H1 (cell line): Measurements from ENCODE around the gene CHCHD6. TPM values are rescaled to one million over a fixed set of nuclear protein-coding genes. Genes with fewer than 3 reads are reported as not detected.

Source experiments
- CTCF ChIA-PET: fragments of 300-600 bp; sonication (Branson Sonifier 250); formaldehyde crosslinking; loops from one replicate; lab custom pipeline; 2021; ENCODE audit not compliant: partially characterized antibody; lab: Charles Lee
- POLR2A ChIA-PET: fragments of 300-600 bp; sonication (Branson Sonifier 250); formaldehyde crosslinking; loops from one replicate; lab custom pipeline; 2021; ENCODE audit warnings: inconsistent platforms; ENCODE audit not compliant: partially characterized antibody; lab: Charles Lee
- DNase-seq, 2 experiments: peaks; one replicate each; pipeline versions ENCODE4 v3.0.0 to v3.0.0-alpha.2; 2010 to 2022; ENCODE audit warnings: low spot score in 2 of 2, low read depth in 1 of 2, mixed read lengths in 1 of 2
- FAIRE-seq: peaks from 2 replicates; lab custom pipeline; 2011; peaks lifted over from hg19 to GRCh38; lab: Jason Lieb, UNC
- H2AFZ ChIP-seq: 2 replicates; pipeline ENCODE4 v1.8.1; 2012; ENCODE audit warnings: low read length, inconsistent platforms
- H2AK5ac ChIP-seq: 2 replicates; pipeline ENCODE4 v1.6.1; 2013; ENCODE audit warnings: low read depth, low read length
- H2BK120ac ChIP-seq: replicated peaks from 2 replicates; pipeline ENCODE3; 2013; ENCODE audit warnings: low read depth, low read length, inconsistent platforms
- H2BK12ac ChIP-seq: 2 replicates; pipeline ENCODE4 v1.6.1; 2013; ENCODE audit warnings: low read depth, low read length
- H2BK15ac ChIP-seq: 2 replicates; pipeline ENCODE4 v1.6.1; 2013; ENCODE audit warnings: low read length
- H2BK20ac ChIP-seq: 2 replicates; pipeline ENCODE4 v1.6.1; 2013; ENCODE audit warnings: low read length
- H2BK5ac ChIP-seq: 2 replicates; pipeline ENCODE4 v1.6.1; 2013; ENCODE audit warnings: low read depth, low read length
- H3K14ac ChIP-seq: 2 replicates; pipeline ENCODE4 v1.6.1; 2013; ENCODE audit warnings: inconsistent platforms; ENCODE audit not compliant: insufficient read length
- H3K18ac ChIP-seq: 2 replicates; pipeline ENCODE4 v1.6.1; 2013; ENCODE audit warnings: low read length; ENCODE audit errors: extremely low read depth
- H3K23ac ChIP-seq: 2 replicates; pipeline ENCODE4 v1.6.1; 2013; ENCODE audit warnings: inconsistent platforms; ENCODE audit not compliant: insufficient read length
- H3K23me2 ChIP-seq: 2 replicates; pipeline ENCODE4 v1.6.1; 2013; ENCODE audit warnings: low read depth, low read length
- H3K27ac ChIP-seq: 2 replicates; pipeline ENCODE4 v1.6.1; 2011; ENCODE audit warnings: low read depth, low read length, inconsistent platforms
- H3K27me3 ChIP-seq, 4 experiments: replicated peaks in 1 of 4; 1 replicate in 1 of 4; 2 replicates in 3 of 4; pipeline versions ENCODE4 v1.6.1 to v1.8.1; 2011 to 2013; ENCODE audit warnings: low read length in 3 of 4, mild to moderate bottlenecking in 3 of 4, inconsistent platforms in 2 of 4, mixed read lengths in 2 of 4, moderate library complexity in 1 of 4; ENCODE audit not compliant: control insufficient read depth in 3 of 4, insufficient read depth in 3 of 4; ENCODE audit errors: extremely low read depth in 1 of 4
- H3K36me3 ChIP-seq, 4 experiments: 2 replicates each; pipeline versions ENCODE4 v1.6.1 to v1.8.1; 2011 to 2013; ENCODE audit warnings: mild to moderate bottlenecking in 4 of 4, low read length in 3 of 4, moderate library complexity in 2 of 4, control low read depth in 1 of 4, inconsistent platforms in 1 of 4; ENCODE audit not compliant: insufficient read depth in 4 of 4, control insufficient read depth in 2 of 4
- H3K4ac ChIP-seq: replicated peaks from 2 replicates; pipeline ENCODE3; 2013; ENCODE audit warnings: low read length, low read depth, mixed read lengths, inconsistent platforms; ENCODE audit not compliant: insufficient read length
- H3K4me1 ChIP-seq, 4 experiments: replicated peaks in 1 of 4; 1 replicate in 1 of 4; 2 replicates in 3 of 4; pipeline versions ENCODE4 v1.6.1 to v1.8.1; 2011 to 2013; ENCODE audit warnings: low read length in 3 of 4, inconsistent platforms in 2 of 4, mixed read lengths in 1 of 4; ENCODE audit not compliant: insufficient read depth in 4 of 4, control insufficient read depth in 3 of 4
- H3K4me2 ChIP-seq, 2 experiments: 2 replicates each; pipeline versions ENCODE4 v1.6.1 to v1.8.1; 2011 to 2013; ENCODE audit warnings: low read depth in 2 of 2, low read length in 2 of 2, control low read depth in 1 of 2, inconsistent platforms in 1 of 2, mild to moderate bottlenecking in 1 of 2; ENCODE audit not compliant: insufficient read depth in 1 of 2
- H3K4me3 ChIP-seq, 4 experiments: fragments of 200-600, 300-600 bp in 1 of 4; sonication (generic), shearing (Covaris generic), sonication (Bioruptor Twin) in 1 of 4; 2 replicates each; pipeline versions ENCODE4 v1.5.1 to v1.8.1; 2011 to 2016; ENCODE audit warnings: low read length in 4 of 4, low read depth in 3 of 4, control low read depth in 2 of 4, inconsistent platforms in 2 of 4, mild to moderate bottlenecking in 2 of 4, mixed read lengths in 1 of 4, moderate library complexity in 1 of 4; ENCODE audit not compliant: insufficient read depth in 2 of 4; ENCODE audit errors: extremely low read depth in 1 of 4
- H3K56ac ChIP-seq: replicated peaks from 2 replicates; pipeline ENCODE3; 2013; ENCODE audit warnings: low read depth, mild to moderate bottlenecking, mixed read lengths, low read length, inconsistent platforms; ENCODE audit not compliant: insufficient read length
- H3K79me1 ChIP-seq: 2 replicates; pipeline ENCODE4 v1.6.1; 2013; ENCODE audit warnings: low read depth, low read length, control low read depth
- H3K79me2 ChIP-seq, 2 experiments: 2 replicates each; pipeline versions ENCODE4 v1.6.1 to v1.8.1; 2012 to 2013; ENCODE audit warnings: low read length in 2 of 2, mild to moderate bottlenecking in 2 of 2, inconsistent platforms in 1 of 2; ENCODE audit not compliant: insufficient read depth in 2 of 2, control insufficient read depth in 1 of 2
- H3K9ac ChIP-seq, 4 experiments: replicated peaks in 1 of 4; 1 replicate in 1 of 4; 2 replicates in 3 of 4; pipeline versions ENCODE4 v1.6.1 to v1.8.1; 2011 to 2013; ENCODE audit warnings: low read depth in 3 of 4, low read length in 3 of 4, control low read depth in 2 of 4, mild to moderate bottlenecking in 2 of 4, moderate library complexity in 2 of 4, inconsistent platforms in 1 of 4; ENCODE audit errors: extremely low read depth in 1 of 4
- H3K9me3 ChIP-seq, 2 experiments: 2 replicates each; pipeline versions ENCODE4 v1.6.1 to v1.8.1; 2012 to 2013; ENCODE audit warnings: mild to moderate bottlenecking in 2 of 2, moderate library complexity in 2 of 2, control low read depth in 1 of 2, inconsistent platforms in 1 of 2, low read depth in 1 of 2, low read length in 1 of 2, mixed read lengths in 1 of 2; ENCODE audit not compliant: insufficient read depth in 2 of 2
- H4K20me1 ChIP-seq, 2 experiments: replicated peaks in 1 of 2; 2 replicates each; pipeline versions ENCODE3 to v1.8.1; 2011 to 2013; ENCODE audit warnings: inconsistent platforms in 2 of 2, low read length in 2 of 2, mild to moderate bottlenecking in 1 of 2; ENCODE audit not compliant: insufficient read depth in 2 of 2, control insufficient read depth in 1 of 2
- H4K5ac ChIP-seq: 2 replicates; pipeline ENCODE4 v1.6.1; 2013; ENCODE audit warnings: low read length, low read depth, mixed read lengths, inconsistent platforms; ENCODE audit not compliant: insufficient read length
- H4K8ac ChIP-seq: 2 replicates; pipeline ENCODE4 v1.8.0; 2013; ENCODE audit warnings: mild to moderate bottlenecking, moderate library complexity, low read length, inconsistent platforms; ENCODE audit not compliant: insufficient read depth; ENCODE audit errors: extremely low read depth
- H4K91ac ChIP-seq: replicated peaks from 2 replicates; pipeline ENCODE3; 2013; ENCODE audit warnings: low read length, mixed read lengths, inconsistent platforms; ENCODE audit not compliant: insufficient read length
- BCL11A ChIP-seq, 2 experiments: IDR thresholded peaks; one replicate each; pipeline ENCODE4 v1.6.1; 2011; ENCODE audit warnings: low read depth in 2 of 2, low read length in 2 of 2, mild to moderate bottlenecking in 2 of 2
- WGBS, 2 experiments: shearing (Covaris generic) in 1 of 2; methylation state at CpG; one replicate each; pipeline versions ENCODE4 v1.1.6 to v1.1.7; 2013 to 2015; ENCODE audit warnings: low lambda C conversion rate in 2 of 2, mixed read lengths in 2 of 2, inconsistent platforms in 1 of 2, low coverage in 1 of 2, missing lambda C conversion rate in 1 of 2; ENCODE audit not compliant: insufficient replicate concordance in 2 of 2, insufficient coverage in 1 of 2, insufficient read length in 1 of 2; ENCODE audit errors: extremely low coverage in 1 of 2, missing lambda C conversion rate in 1 of 2; 5-methylcytosine and 5-hydroxymethylcytosine counted together
- polyA plus RNA-seq, 7 experiments: library from polyadenylated mRNA; depleted of rRNA in 3 of 7; stranded (reverse) in 5 of 7; unstranded in 2 of 7; fragments of >200 nt in 5 of 7; fragments of 200-250 nt in 2 of 7; gene quantifications; 1 replicate in 5 of 7; 2 replicates in 1 of 7; 4 replicates in 1 of 7; pipeline versions ENCODE4 v1.2.1 to v1.2.3, GENCODE V29; 2011 to 2013; ENCODE audit warnings: missing spikeins in 2 of 7, mixed read lengths in 2 of 7
- total RNA-seq: library from RNA; stranded (reverse); fragmentation: NEBNext Ultra II Directional; extraction: Animal tissue kit (Norgen Biotek cat#: 25700); gene quantifications from 2 replicates; pipeline ENCODE4 v1.2.1, GENCODE V29; 2021

Gene CHCHD6
- total and polyA plus RNA-seq, 2 of the 8 experiments (the other 6 are each of a cell fraction or from before 2014, with no cell fraction given), result 32.4 to 37.6 TPM

DNA sequence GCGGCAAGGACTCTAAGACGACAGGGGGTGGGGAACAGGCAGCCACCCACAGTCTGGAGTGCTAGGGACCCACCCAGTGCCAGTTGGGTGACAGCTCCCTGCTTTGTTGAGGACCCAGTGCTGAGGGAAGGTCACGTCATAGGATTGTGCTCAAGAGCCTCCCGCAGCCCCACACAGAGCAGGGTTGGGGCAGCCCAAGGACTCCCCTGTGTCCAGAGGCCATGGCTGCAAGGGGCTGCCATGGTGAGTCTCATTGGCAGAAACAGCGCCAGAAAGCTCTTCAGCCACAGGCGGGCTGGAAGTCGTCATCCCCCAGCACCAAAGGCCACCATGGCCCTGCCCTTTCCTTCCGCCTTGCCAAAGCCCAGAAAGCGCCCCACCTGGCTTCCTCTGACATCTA lies 241.9 kb downstream of the CHCHD6 start:
- Histone ChIP-seq H3K27me3 (no peaks in the 10 kb centered on the region), H3K56ac (no peak overlapping the region), H3K4ac (no peak overlapping the region), H3K36me3 (no peaks in the 10 kb centered on the region), H3K9me3 (no peaks in the 10 kb centered on the region), H3K4me3 (no peak overlapping the region), H2AFZ (no peak overlapping the region), H2BK15ac (no peak overlapping the region), H3K79me2 (no peaks in the 10 kb centered on the region), H3K4me2 (no peak overlapping the region), H2BK5ac (no peak overlapping the region), H3K23me2 (no peaks in the 10 kb centered on the region), H3K9ac (no peak overlapping the region), H4K5ac (no peak overlapping the region), H4K91ac (no peak overlapping the region), H3K18ac (no peak overlapping the region), H3K14ac (no peak overlapping the region), H2BK12ac (no peak overlapping the region), H3K23ac (no peak overlapping the region), H4K8ac (no peak overlapping the region), H3K79me1 (no peaks in the 10 kb centered on the region), H3K4me1 (no peaks in the 10 kb centered on the region), H3K27ac (no peak overlapping the region; the same call in 1 of the 2 replicates), H2BK20ac (no peak overlapping the region), H2AK5ac (no peak overlapping the region), H4K20me1 (peaks cover 0 to 2% of the 10 kb centered on the region in 2 experiments), H2BK120ac (no peak overlapping the region)
- ChIA-PET CTCF (interaction anchor here (0.6 to 5.0 kb wide), 9 partner anchors 9 to 194 kb away, joined by 3 to 24 read pairs (median 3); no protein-coding TSS in a partner anchor), POLR2A (no interaction called here)
- no peak for FAIRE-seq
- DNase-seq, result no peak
- 87% methylated on average over 9 of the region's 9 CpGs; no CpG with 5 or more reads in 1 of the 2 experiments for WGBS, 2 experiments
- no peak for TF ChIP-seq BCL11A (IDR thresholded peaks at IDR 0.05; ENCODE audit: low read depth in 2 of 2, low read length in 2 of 2)
